Upper lobe of left lung (tissue), 4 donors: ENCODE measurements around the gene CCDC57.

Experiments
- EP300 ChIP-seq, 4 donors: sonication (generic); formaldehyde crosslinking; IDR thresholded peaks; one replicate each; pipeline ENCODE4 v1.5.1; 2017; ENCODE audit warnings: antibody characterized with exemption in 4 of 4, control low read depth in 2 of 4
- POLR2A ChIP-seq, 4 donors: fragments of 450-650 bp; IDR thresholded peaks; one replicate each; pipeline ENCODE4 v1.5.1; 2016 to 2017; ENCODE audit warnings: antibody characterized with exemption in 4 of 4, mild to moderate bottlenecking in 2 of 4
- POLR2AphosphoS5 ChIP-seq, 2 donors: sonication (generic); formaldehyde crosslinking; IDR thresholded peaks; one replicate each; pipeline ENCODE4 v1.5.1; 2017; ENCODE audit warnings: antibody characterized with exemption in 2 of 2
- TF ChIP-seq, protein P1 (sequence below), 6 experiments: fragments of 450-650 bp in 4 of 6; fragments of 200-600 bp in 2 of 6; sonication (generic) in 2 of 6; IDR thresholded peaks; one replicate each; pipeline ENCODE4 v1.5.1; 2016 to 2019; ENCODE audit warnings: antibody characterized with exemption in 6 of 6

DNA sequence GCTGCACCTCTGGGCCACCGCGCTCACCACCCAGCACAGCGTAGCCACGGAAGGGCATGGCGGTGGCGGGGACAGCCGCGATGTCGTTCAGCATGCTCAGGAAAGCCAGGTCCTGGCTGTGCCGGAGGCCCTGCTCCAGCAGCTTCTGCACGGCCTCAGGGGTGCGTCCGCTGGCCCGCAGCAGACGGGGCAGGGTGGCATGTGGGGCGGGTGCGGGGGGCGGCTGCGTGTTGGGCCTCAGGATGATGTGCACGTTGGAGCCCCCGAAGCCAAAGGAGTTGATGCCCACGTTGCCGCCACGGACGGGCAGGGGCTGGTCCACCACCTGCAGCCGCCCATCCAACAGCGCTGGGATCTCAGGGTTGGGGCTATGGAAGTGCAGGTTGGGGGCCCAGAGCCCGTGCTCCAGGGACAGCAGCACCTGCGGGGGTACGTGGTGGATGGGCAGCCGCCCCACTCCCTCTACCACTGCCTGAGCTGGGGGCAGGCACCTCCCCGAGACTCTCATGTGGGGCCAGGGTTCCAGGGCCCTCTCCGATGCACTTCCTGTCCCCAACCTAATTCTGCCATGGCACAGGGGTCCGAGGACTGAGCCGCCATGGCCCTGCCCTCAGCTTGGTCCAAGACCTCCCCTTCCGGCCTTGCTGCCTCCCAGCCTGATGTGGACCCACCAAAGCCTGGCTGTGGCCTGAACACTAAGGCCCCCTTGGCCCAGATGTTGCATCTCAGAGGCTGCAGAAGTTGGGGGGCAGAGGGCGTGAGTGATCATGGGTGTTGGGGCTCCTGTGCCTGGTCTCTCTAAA, 121.2 kb downstream of the CCDC57 start:
- TF ChIP-seq, protein P1, sequence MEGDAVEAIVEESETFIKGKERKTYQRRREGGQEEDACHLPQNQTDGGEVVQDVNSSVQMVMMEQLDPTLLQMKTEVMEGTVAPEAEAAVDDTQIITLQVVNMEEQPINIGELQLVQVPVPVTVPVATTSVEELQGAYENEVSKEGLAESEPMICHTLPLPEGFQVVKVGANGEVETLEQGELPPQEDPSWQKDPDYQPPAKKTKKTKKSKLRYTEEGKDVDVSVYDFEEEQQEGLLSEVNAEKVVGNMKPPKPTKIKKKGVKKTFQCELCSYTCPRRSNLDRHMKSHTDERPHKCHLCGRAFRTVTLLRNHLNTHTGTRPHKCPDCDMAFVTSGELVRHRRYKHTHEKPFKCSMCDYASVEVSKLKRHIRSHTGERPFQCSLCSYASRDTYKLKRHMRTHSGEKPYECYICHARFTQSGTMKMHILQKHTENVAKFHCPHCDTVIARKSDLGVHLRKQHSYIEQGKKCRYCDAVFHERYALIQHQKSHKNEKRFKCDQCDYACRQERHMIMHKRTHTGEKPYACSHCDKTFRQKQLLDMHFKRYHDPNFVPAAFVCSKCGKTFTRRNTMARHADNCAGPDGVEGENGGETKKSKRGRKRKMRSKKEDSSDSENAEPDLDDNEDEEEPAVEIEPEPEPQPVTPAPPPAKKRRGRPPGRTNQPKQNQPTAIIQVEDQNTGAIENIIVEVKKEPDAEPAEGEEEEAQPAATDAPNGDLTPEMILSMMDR (IDR thresholded peaks at IDR 0.05), result no peak
- TF ChIP-seq POLR2A (IDR thresholded peaks at IDR 0.05) (peak in 1 of 4 donors; percentile 15), EP300 (IDR thresholded peaks at IDR 0.05) (no peak), POLR2AphosphoS5 (IDR thresholded peaks at IDR 0.05) (no peak)
